B cell (primary cell): ENCODE results near the gene MTF2. TPM values are rescaled to one million over a fixed set of nuclear protein-coding genes. Genes with fewer than 3 reads are reported as not detected.

Experiments
- ATAC-seq: fragments of 200-7000 bp; cut with Tn5 transposase; one replicate; pipeline ENCODE4 v1.10.0; 2021; ENCODE audit warnings: low read depth, mild to moderate bottlenecking, moderate number of reproducible peaks, moderate library complexity
- CTCF ChIA-PET: fragments of 350-600 bp; sonication (Branson Sonifier 250); formaldehyde crosslinking; loops from one replicate; lab custom pipeline; 2021; ENCODE audit warnings: antibody characterized with exemption, inconsistent platforms; lab: Charles Lee
- POLR2A ChIA-PET: fragments of 350-600 bp; sonication (Branson Sonifier 250); formaldehyde crosslinking; loops from one replicate; lab custom pipeline; 2021; ENCODE audit warnings: antibody characterized with exemption; lab: Charles Lee
- DNase-seq: peaks from one replicate; pipeline ENCODE4 v3.0.0; 2013
- H2AFZ ChIP-seq: 2 replicates; pipeline ENCODE4 v1.6.1; 2012; ENCODE audit warnings: mild to moderate bottlenecking, low read depth, low read length; ENCODE audit not compliant: insufficient read depth, poor library complexity, severe bottlenecking
- H3K27ac ChIP-seq, 2 donors: 1 replicate in 1 of 2; 2 replicates in 1 of 2; pipeline ENCODE4 v1.5.1; 2012 to 2013; ENCODE audit warnings: low read length in 2 of 2, mild to moderate bottlenecking in 2 of 2, moderate library complexity in 1 of 2
- H3K27me3 ChIP-seq, 4 experiments: fragments of 200-600 bp in 1 of 4; sonication (generic) in 1 of 4; replicated peaks in 1 of 4; 1 replicate in 2 of 4; 2 replicates in 2 of 4; pipeline versions ENCODE4 v1.6.1 to v1.7.0; 2013 to 2016; ENCODE audit warnings: low read length in 3 of 4, mild to moderate bottlenecking in 2 of 4, mixed read lengths in 1 of 4, moderate library complexity in 1 of 4; ENCODE audit not compliant: insufficient read depth in 4 of 4, control insufficient read depth in 3 of 4; ENCODE audit errors: control extremely low read depth in 1 of 4
- H3K36me3 ChIP-seq, 2 experiments: replicated peaks in 1 of 2; 1 replicate in 1 of 2; 2 replicates in 1 of 2; pipeline versions ENCODE4 v1.6.1 to v1.7.1; 2013; ENCODE audit warnings: low read length in 1 of 2; ENCODE audit not compliant: insufficient read depth in 2 of 2, control insufficient read depth in 1 of 2; ENCODE audit errors: control extremely low read depth in 1 of 2, extremely low read depth in 1 of 2
- H3K4me1 ChIP-seq, 2 donors: fragments of 200-600 bp in 1 of 2; sonication (generic) in 1 of 2; 1 replicate in 1 of 2; 2 replicates in 1 of 2; pipeline versions ENCODE4 v1.5.1 to v1.6.1; 2013 to 2017; ENCODE audit warnings: low read length in 2 of 2; ENCODE audit not compliant: control insufficient read depth in 2 of 2, insufficient read depth in 2 of 2
- H3K4me2 ChIP-seq: replicated peaks from 2 replicates; pipeline ENCODE3; 2012; ENCODE audit warnings: mild to moderate bottlenecking, low read depth, low read length; ENCODE audit not compliant: poor library complexity, severe bottlenecking
- H3K4me3 ChIP-seq, 5 experiments: fragments of 200-600 bp in 1 of 5; sonication (generic) in 1 of 5; 1 replicate in 3 of 5; 2 replicates in 2 of 5; pipeline versions ENCODE4 v1.5.1 to v1.7.0; 2011 to 2016; ENCODE audit warnings: low read length in 4 of 5, mild to moderate bottlenecking in 4 of 5, low read depth in 2 of 5, control low read depth in 1 of 5, moderate library complexity in 1 of 5; ENCODE audit not compliant: insufficient read depth in 1 of 5; ENCODE audit errors: control extremely low read depth in 1 of 5, extremely low read depth in 1 of 5
- H3K79me2 ChIP-seq: fragments of 200-600 bp; sonication (generic); one replicate; pipeline ENCODE4 v1.6.0; 2016; ENCODE audit warnings: low read length; ENCODE audit not compliant: control insufficient read depth, insufficient read depth
- H3K9ac ChIP-seq: fragments of 200-600 bp; sonication (generic); 2 replicates; pipeline ENCODE4 v1.6.1; 2017; ENCODE audit warnings: mild to moderate bottlenecking, low read length, moderate library complexity
- H3K9me3 ChIP-seq, 3 donors: one replicate each; pipeline versions ENCODE4 v1.6.1 to v1.7.1; 2013; ENCODE audit warnings: low read length in 2 of 3; ENCODE audit not compliant: control insufficient read depth in 2 of 3, insufficient read depth in 1 of 3; ENCODE audit errors: control extremely low read depth in 1 of 3
- H4K20me1 ChIP-seq: 2 replicates; pipeline ENCODE4 v1.6.0; 2012; ENCODE audit warnings: mild to moderate bottlenecking, low read length; ENCODE audit not compliant: insufficient read depth, control insufficient read depth, poor library complexity, severe bottlenecking
- H3K27ac Mint-ChIP-seq: one replicate; pipeline ENCODE4 v1.8.0; 2021; ENCODE audit warnings: mixed read lengths
- H3K27me3 Mint-ChIP-seq: one replicate; pipeline ENCODE4 v1.8.0; 2021; ENCODE audit warnings: mixed read lengths
- H3K4me1 Mint-ChIP-seq: one replicate; pipeline ENCODE4 v1.8.0; 2021; ENCODE audit warnings: mixed read lengths
- H3K4me3 Mint-ChIP-seq: one replicate; pipeline ENCODE4 v1.8.0; 2021; ENCODE audit warnings: mixed read lengths
- H3K9me3 Mint-ChIP-seq: one replicate; pipeline ENCODE4 v1.8.0; 2022; ENCODE audit warnings: mixed read lengths; ENCODE audit not compliant: insufficient read depth
- CTCF ChIP-seq: fragments of 200-600 bp; IDR thresholded peaks from one replicate; pipeline ENCODE4 v1.8.0; 2022; ENCODE audit warnings: antibody characterized with exemption, mild to moderate bottlenecking
- EZH2 ChIP-seq: IDR thresholded peaks from 2 replicates; pipeline ENCODE4 v1.6.1; 2012; ENCODE audit warnings: borderline replicate concordance, low read depth, mild to moderate bottlenecking, moderate library complexity, low read length; ENCODE audit not compliant: insufficient read depth, poor library complexity, severe bottlenecking
- WGBS: methylation state at CpG from one replicate; pipeline ENCODE4 v1.1.5; 2013; ENCODE audit warnings: missing lambda C conversion rate; ENCODE audit not compliant: insufficient coverage; 5-methylcytosine and 5-hydroxymethylcytosine counted together
- intact Hi-C: fragments of 100-400 bp; cut with micrococcal nuclease; formaldehyde crosslinking; loops from one replicate; pipeline ENCODE4 v1.10.0; 2022
- polyA plus RNA-seq: library from polyadenylated mRNA; depleted of rRNA; stranded (reverse); fragments of >200 nt; gene quantifications from 2 replicates; pipeline ENCODE4 v1.2.3, GENCODE V29; 2012
- total RNA-seq, 2 donors: library from RNA; stranded (reverse); fragments of 120-200 nt in 1 of 2; gene quantifications; 1 replicate in 1 of 2; 2 replicates in 1 of 2; pipeline versions ENCODE4 v1.2.3 to v1.2.4, GENCODE V29; 2013 to 2022

MTF2 gene
- total and polyA plus RNA-seq, 2 donors (not counting 1 experiment from before 2014, with no cell fraction given), result 19.5 to 68.6 TPM

- ChIA-PET POLR2A (no interaction called here), CTCF (no interaction called here)
- WGBS, result no CpG with 5 or more reads among the region's 2 CpGs
- no peak overlapping the region for H3K27ac ChIP-seq
- TF ChIP-seq EZH2 (no peak), CTCF (no peak)
- no peak overlapping the region for H3K9ac ChIP-seq
- Mint-ChIP-seq H3K27ac (no peak overlapping the region), H3K27me3 (no peaks in the 10 kb centered on the region), H3K4me1 (peaks cover 42% of the 10 kb centered on the region), H3K9me3 (peaks cover 7% of the 10 kb centered on the region), H3K4me3 (no peak overlapping the region)
- DNase-seq (no peak), ATAC-seq (no peak)
- peaks cover 92% of the 10 kb centered on the region for H3K79me2 ChIP-seq
- peaks cover 53% of the 10 kb centered on the region for H4K20me1 ChIP-seq
- no peak overlapping the region for H2AFZ ChIP-seq
- intact Hi-C loops, result no loop called here
- no peaks in the 10 kb centered on the region for H3K27me3 ChIP-seq
- peaks cover 6 to 18% of the 10 kb centered on the region in 2 experiments for H3K36me3 ChIP-seq
- no peak overlapping the region for H3K4me2 ChIP-seq
- no peak overlapping the region for H3K4me3 ChIP-seq
- peaks cover 0 to 11% (median 9%) of the 10 kb centered on the region in 3 donors for H3K9me3 ChIP-seq
- H3K4me1 ChIP-seq, result peaks cover 0 to 6% of the 10 kb centered on the region in 2 donors
Measured at GRCh38 chr1:93106226-93106625, 27.1 kb downstream of the MTF2 start.

GRCh38 chr1:93107395-93107794 lies 28.3 kb downstream of the MTF2 start:
- Histone ChIP-seq H3K4me3 (no peak overlapping the region), H3K79me2 (peaks cover 85% of the 10 kb centered on the region), H3K27me3 (no peaks in the 10 kb centered on the region), H4K20me1 (peaks cover 43% of the 10 kb centered on the region), H3K9me3 (peaks cover 0 to 11% (median 9%) of the 10 kb centered on the region in 3 donors), H3K9ac (no peak overlapping the region), H3K4me2 (no peak overlapping the region), H3K36me3 (peaks cover 6 to 18% of the 10 kb centered on the region in 2 experiments), H2AFZ (no peak overlapping the region), H3K27ac (no peak overlapping the region), H3K4me1 (peaks cover 0 to 15% of the 10 kb centered on the region in 2 donors)
- H3K9me3 Mint-ChIP-seq, result peaks cover 7% of the 10 kb centered on the region
- ChIA-PET POLR2A (no interaction called here), CTCF (no interaction called here)
- no peak for DNase-seq
- no peak overlapping the region for H3K4me3 Mint-ChIP-seq
- WGBS, result 100% methylated on average over 1 of the region's 4 CpGs
- no peaks in the 10 kb centered on the region for H3K27me3 Mint-ChIP-seq
- no peak for ATAC-seq
- no peak for TF ChIP-seq CTCF
- TF ChIP-seq EZH2, result no peak
- intact Hi-C loops, result no loop called here
- H3K27ac Mint-ChIP-seq, result no peak overlapping the region
- peaks cover 44% of the 10 kb centered on the region for H3K4me1 Mint-ChIP-seq
